Measurements from ENCODE around the gene MED20. TPM values are rescaled to one million over a fixed set of nuclear protein-coding genes. Genes with fewer than 3 reads are reported as not detected.

Gene MED20
- total RNA-seq, result 13.6 TPM

GRCh38 chr6:41920921-41921711 is at the start of gene MED20, which contains the start of gene BYSL:
MED20 (minus strand) TSS chr6:41921139; CDS start chr6:41921018, 121 bp downstream.
BYSL (plus strand) TSS chr6:41921499; CDS start chr6:41921563, 64 bp downstream.

GRCh38 chr6:41941280-41942066 is 20.5 kb upstream of the MED20 start, which contains the start of gene CCND3:
CCND3 (minus strand) TSS chr6:41941808; CDS start chr6:41941649, 159 bp downstream.

GRCh38 chr6:41895300-41896233 is 25.4 kb downstream of the MED20 start, which contains the start of gene USP49:
USP49 (minus strand) TSS chr6:41895375; CDS start chr6:41806983, 88,392 bp downstream.

Small RNA genes within 50 kb of the gene (small RNA-seq; reads per million reads assigned to genes)
- not detected for gene RF00019

Other genes starting within 250 kb of the MED20 start
- 3.5 TPM for gene TFEB, start 185.5 kb downstream of the MED20 start, total RNA-seq
- gene PGC, start 173.7 kb downstream of the MED20 start, total RNA-seq, result not detected
- 11.3 TPM for gene FRS3, start 141.2 kb downstream of the MED20 start, total RNA-seq
- 0.46 TPM for gene PRICKLE4, start 140.4 kb downstream of the MED20 start, total RNA-seq
- gene TOMM6, start 133.4 kb downstream of the MED20 start, total RNA-seq, result 42.7 TPM
- 15.5 TPM for gene USP49, start 25.8 kb downstream of the MED20 start, total RNA-seq
- 15.9 TPM for gene BYSL, start 360 bp upstream of the MED20 start, total RNA-seq
- gene CCND3, start 20.7 kb upstream of the MED20 start, total RNA-seq, result 16.6 TPM
- 9.2 TPM for gene TAF8, start 129.4 kb upstream of the MED20 start, total RNA-seq
- gene C6orf132, start 221.5 kb upstream of the MED20 start, total RNA-seq, result 0.23 TPM

All from diencephalon (tissue), 1 donor.